ENCODE measurements around the gene TRPC4AP.

- TF ChIP-seq POLR2A (IDR thresholded peaks at IDR 0.05; ENCODE audit: control extremely low read depth in 1 of 2, low read depth in 2 of 2, low read length in 2 of 2) (no peak), ZNF274 (IDR thresholded peaks at IDR 0.05; ENCODE audit: borderline replicate concordance, extremely low read depth, low read length) (no peak), GABPA (IDR thresholded peaks at IDR 0.05; ENCODE audit: borderline replicate concordance, insufficient read depth, low read length) (no peak)
- TF ChIP-seq, protein P1, sequence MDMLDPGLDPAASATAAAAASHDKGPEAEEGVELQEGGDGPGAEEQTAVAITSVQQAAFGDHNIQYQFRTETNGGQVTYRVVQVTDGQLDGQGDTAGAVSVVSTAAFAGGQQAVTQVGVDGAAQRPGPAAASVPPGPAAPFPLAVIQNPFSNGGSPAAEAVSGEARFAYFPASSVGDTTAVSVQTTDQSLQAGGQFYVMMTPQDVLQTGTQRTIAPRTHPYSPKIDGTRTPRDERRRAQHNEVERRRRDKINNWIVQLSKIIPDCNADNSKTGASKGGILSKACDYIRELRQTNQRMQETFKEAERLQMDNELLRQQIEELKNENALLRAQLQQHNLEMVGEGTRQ (IDR thresholded peaks at IDR 0.05; ENCODE audit: low read length): no peak
Observed at GRCh38 chr20:34998331-34998950, 94.2 kb downstream of the TRPC4AP start.

All from H1 (cell line).